ENCODE results near the gene MSMP.

The MSMP gene

DNA sequence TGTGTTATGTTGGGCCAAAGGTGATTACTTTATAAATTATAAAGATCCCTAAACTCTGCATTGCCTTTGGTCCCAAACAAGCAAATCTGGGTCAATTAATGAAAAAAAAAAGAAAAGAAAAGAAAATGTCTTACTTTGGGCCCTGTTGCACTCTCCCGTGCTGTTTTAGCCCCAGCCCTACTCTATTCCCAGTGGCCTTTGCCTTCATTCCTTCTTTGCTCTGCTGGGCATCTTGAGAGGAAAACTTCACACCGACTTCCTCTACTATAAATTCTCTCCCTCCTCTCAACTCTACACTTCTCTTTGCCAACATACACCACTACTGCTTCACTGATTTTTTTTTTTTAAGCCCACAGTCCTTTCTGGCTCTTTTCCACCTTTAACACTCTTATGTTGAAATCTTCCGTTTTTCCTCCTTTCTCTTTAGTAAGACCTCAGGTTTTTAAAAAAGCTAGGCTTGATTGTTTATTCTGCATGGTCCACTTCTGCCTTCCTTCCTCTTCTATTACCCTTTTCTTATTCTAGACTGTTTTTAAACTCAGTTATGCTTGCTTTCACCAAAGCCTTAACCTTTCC is 4.5 kb upstream of the MSMP start:
- no peak for DNase-seq
- peak overlapping the region; percentile 53 for H3K27ac Mint-ChIP-seq
- peaks cover 39% of the 10 kb centered on the region for H3K4me1 Mint-ChIP-seq
- no peaks in the 10 kb centered on the region for H3K9me3 Mint-ChIP-seq
- H3K27me3 Mint-ChIP-seq: no peaks in the 10 kb centered on the region
- ATAC-seq: no peak
- peak overlapping the region; percentile 97 for H3K4me3 Mint-ChIP-seq
- H3K36me3 Mint-ChIP-seq (ENCODE audit: low read depth): peaks cover 5% of the 10 kb centered on the region

DNA sequence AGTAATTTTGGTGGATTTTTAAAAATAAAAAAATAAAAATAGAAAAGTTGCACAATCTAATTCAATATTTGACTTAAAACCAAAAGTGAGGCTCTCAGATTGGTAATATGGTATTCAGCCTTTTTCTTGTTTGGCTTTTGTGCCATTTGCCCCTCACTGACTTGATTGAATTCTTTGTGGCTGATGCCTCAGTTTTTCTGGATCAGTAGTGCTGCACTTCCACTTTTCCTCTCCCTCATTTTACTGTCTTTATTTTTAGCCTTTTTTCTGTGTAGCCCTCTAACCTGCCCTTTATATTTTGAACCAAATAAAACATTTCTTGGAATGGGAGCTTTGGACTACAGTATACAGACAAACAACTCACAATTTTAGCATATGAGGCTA is 3.8 kb upstream of the MSMP start:
- ATAC-seq: no peak
- H3K36me3 Mint-ChIP-seq (ENCODE audit: low read depth): peaks cover 8% of the 10 kb centered on the region
- H3K4me3 Mint-ChIP-seq: peak overlapping the region; percentile 97
- peak overlapping the region; percentile 47 for H3K27ac Mint-ChIP-seq
- no peak for DNase-seq
- no peaks in the 10 kb centered on the region for H3K27me3 Mint-ChIP-seq
- H3K4me1 Mint-ChIP-seq: peaks cover 39% of the 10 kb centered on the region
- H3K9me3 Mint-ChIP-seq: no peaks in the 10 kb centered on the region

DNA sequence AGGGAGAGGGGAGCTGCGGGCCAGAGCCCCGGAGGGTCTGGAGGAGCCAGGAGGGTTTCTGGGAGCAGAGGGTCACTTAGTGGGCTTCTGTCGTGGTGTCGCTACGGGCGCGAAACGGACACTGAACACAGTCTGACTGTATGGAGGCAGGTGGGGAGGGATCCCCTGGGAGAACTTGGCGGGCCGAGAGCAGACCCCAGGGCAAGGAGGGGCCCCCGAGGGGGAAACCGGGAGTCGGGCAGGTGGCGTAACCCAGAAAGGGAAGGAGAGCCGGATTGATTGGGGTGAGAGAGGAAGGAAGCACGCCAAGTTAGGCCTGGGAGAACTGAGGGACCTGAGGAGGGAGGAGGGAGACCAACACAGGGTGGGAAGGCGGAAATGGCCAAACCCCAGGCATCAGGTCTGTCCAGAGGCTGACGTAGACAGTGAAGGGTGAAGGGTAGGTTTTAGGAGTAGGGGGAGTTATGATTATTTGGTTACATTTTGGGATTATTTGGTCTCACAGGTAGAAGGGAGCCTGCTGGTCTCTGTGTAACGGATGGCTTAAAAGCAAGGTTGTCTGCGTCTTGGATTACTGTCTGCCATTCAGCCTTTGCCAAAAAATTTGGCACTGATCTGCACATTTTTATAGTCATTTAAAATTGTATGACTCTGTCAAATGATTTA is 3.3 kb upstream of the MSMP start:
- H3K27me3 Mint-ChIP-seq: no peaks in the 10 kb centered on the region
- peaks cover 10% of the 10 kb centered on the region for H3K36me3 Mint-ChIP-seq (ENCODE audit: low read depth)
- no peaks in the 10 kb centered on the region for H3K9me3 Mint-ChIP-seq
- H3K4me1 Mint-ChIP-seq: peaks cover 39% of the 10 kb centered on the region
- DNase-seq (peak; percentile 36), ATAC-seq (peak; percentile 47)
- H3K27ac Mint-ChIP-seq: peak overlapping the region; percentile 95
- H3K4me3 Mint-ChIP-seq: peak overlapping the region; percentile 97

DNA sequence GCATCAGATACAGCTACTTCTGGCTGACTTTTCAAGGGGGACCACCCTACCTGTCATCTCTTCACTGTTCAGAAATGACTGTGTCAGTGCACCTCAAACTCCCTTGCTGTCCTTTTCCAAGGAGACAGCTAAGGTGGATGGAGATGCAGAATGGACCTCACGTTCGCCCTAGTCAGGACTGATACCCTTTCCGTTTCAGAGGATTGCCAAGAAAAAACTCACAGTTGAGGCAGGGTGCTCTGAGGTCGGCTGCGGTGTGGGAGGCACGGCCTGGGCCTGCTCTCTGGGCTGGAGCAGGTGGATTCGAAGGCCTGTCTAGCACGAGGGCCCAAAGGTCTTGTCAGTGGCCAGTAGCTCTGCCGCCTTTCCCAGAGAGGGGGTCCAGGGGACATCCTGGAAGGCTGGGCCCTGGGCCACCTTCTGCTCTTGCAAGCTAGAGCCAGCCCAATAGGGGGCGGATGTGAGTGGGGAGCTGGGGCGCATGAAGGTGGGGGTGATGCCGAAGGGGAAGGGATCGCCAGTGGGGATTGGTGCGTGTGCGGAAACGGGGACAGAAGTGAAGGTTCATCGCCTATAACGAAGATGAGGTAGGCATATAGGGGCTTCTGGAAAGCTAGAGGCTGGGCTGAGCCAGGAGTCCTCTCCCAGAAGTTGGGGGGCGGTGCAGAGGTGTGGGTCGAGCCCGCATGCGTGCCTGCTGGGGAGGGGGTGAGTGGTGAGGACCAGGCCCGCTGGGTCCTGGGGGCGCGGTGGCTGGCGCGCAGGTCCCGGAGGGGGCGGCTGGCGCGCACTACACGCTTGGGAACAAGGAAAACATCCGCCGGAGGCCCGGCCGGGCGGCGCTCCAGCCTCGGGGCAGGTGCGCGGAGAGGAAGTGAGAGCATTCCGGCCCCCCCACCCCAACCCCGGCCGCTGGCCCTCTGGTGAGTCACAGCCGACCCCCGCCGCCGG is 2.5 kb upstream of the MSMP start:
- peaks cover 39% of the 10 kb centered on the region for H3K4me1 Mint-ChIP-seq
- H3K27ac Mint-ChIP-seq: peak overlapping the region; percentile 95
- H3K36me3 Mint-ChIP-seq (ENCODE audit: low read depth): peaks cover 13% of the 10 kb centered on the region

DNA sequence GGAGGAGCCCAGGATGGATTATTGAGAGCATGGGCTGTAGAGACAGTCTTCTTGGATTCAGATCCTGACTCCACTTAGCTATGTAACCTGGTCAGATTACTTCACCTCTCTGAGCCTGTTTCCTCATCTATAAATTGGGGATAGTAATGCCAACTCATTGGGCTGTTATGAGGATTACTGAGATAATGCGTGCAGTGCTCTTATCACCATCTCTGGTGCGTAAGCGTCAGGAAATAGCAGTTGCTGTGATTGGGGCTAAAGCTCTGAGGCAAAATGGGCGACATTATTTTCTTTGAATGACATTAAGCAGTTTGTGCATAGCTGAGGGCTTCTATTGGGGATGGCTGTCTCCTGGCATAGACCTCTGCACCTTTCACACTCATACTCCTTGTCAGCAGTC is 995 bp upstream of the MSMP start:
- H3K9me3 Mint-ChIP-seq: no peaks in the 10 kb centered on the region
- DNase-seq (no peak), ATAC-seq (no peak)
- H3K27ac Mint-ChIP-seq: no peak overlapping the region
- peaks cover 15% of the 10 kb centered on the region for H3K36me3 Mint-ChIP-seq (ENCODE audit: low read depth)
- no peak overlapping the region for H3K4me3 Mint-ChIP-seq
- peaks cover 43% of the 10 kb centered on the region for H3K4me1 Mint-ChIP-seq
- H3K27me3 Mint-ChIP-seq: no peaks in the 10 kb centered on the region

More for the DNA sequence above, 2.5 kb upstream of the MSMP start:
- DNase-seq (peak; percentile 84), ATAC-seq (peak; percentile 83)
- Mint-ChIP-seq H3K27me3 (no peaks in the 10 kb centered on the region), H3K4me3 (peak overlapping the region; percentile 97), H3K9me3 (no peaks in the 10 kb centered on the region)

DNA sequence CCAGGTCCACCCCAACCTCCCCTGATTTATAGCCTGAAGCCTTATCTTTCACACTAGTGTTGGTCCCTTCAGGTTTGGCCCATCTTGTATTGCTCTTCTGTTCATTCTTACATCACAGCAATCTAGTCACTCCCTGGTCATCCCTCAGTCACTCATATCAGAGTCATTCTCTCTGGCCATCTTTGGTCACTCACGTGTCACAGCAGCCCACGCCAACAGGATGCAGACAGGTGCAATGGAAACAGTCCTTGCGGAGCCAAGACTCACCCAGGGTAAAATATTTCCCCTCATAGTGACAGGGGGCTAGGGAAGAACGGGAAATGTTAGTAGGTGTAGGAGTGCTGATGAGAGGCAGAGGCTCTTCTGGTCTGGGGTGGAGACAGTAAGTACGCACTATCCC is 610 bp downstream of the MSMP start:
- Mint-ChIP-seq H3K36me3 (ENCODE audit: low read depth) (peaks cover 10% of the 10 kb centered on the region), H3K9me3 (no peaks in the 10 kb centered on the region), H3K27me3 (no peaks in the 10 kb centered on the region), H3K4me3 (no peak overlapping the region), H3K27ac (no peak overlapping the region), H3K4me1 (peaks cover 35% of the 10 kb centered on the region)
- DNase-seq (no peak), ATAC-seq (no peak)

DNA sequence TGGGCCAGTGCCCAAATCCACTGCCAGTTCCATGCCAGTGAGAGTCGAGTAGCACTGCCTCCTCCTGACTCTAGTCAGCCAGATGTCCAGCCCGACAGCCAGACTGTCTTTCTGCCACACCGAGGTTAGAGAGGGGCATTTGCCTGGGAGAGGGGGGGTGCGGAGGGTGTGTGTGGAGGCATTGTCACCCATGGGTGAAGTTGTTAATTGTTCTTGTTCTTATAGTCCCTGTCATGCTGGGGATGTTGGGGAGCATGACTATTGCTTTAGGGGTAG is 3.9 kb downstream of the MSMP start:
- H3K36me3 Mint-ChIP-seq (ENCODE audit: low read depth): peaks cover 20% of the 10 kb centered on the region
- peaks cover 41% of the 10 kb centered on the region for H3K4me1 Mint-ChIP-seq
- H3K27me3 Mint-ChIP-seq: no peaks in the 10 kb centered on the region

DNA sequence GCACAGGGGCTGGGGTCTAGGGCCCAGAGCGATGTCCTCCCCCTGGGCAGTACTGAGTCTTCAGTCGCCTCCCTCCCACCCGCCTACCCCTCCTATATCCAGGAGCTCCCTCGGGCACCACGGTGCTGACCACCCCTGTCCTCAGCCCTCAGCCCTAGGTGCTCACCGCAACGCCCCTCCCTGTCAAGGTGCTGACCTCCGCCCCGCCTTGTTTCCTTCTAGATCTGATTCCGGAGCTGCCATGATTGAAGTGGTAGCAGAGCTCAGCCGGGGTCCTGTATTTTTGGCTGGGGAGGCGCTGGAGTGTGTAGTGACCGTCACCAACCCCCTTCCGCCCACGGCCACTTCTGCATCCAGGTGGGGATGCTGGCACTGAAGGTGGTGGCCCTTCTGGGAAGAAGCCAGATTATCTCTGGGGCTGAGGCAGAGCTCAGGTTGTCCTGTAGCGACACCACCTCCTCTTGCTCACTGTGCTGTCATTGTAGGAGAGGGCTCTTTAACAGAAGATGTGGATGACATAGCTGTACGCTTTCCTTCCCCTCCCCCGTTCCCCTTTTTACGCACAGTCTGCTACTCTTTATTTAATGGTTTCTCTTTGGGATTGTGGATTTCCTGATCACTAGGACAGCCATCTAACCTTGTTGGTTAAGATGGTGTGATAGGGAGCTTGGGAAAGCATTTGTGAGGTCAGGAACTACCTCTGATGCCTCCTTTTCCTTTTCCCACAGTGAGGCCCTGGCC is 4.4 kb downstream of the MSMP start:
- Mint-ChIP-seq H3K9me3 (no peaks in the 10 kb centered on the region), H3K27me3 (no peaks in the 10 kb centered on the region), H3K27ac (peak overlapping the region; percentile 82), H3K4me1 (peaks cover 41% of the 10 kb centered on the region), H3K36me3 (ENCODE audit: low read depth) (peaks cover 21% of the 10 kb centered on the region), H3K4me3 (peak overlapping the region; percentile 89)
- ATAC-seq: peak; percentile 42
- DNase-seq: peak; percentile 48

More for the DNA sequence above, 3.9 kb downstream of the MSMP start:
- no peak for DNase-seq
- no peak for ATAC-seq
- Mint-ChIP-seq H3K9me3 (no peaks in the 10 kb centered on the region), H3K4me3 (peak overlapping the region; percentile 89), H3K27ac (peak overlapping the region; percentile 82)

DNA sequence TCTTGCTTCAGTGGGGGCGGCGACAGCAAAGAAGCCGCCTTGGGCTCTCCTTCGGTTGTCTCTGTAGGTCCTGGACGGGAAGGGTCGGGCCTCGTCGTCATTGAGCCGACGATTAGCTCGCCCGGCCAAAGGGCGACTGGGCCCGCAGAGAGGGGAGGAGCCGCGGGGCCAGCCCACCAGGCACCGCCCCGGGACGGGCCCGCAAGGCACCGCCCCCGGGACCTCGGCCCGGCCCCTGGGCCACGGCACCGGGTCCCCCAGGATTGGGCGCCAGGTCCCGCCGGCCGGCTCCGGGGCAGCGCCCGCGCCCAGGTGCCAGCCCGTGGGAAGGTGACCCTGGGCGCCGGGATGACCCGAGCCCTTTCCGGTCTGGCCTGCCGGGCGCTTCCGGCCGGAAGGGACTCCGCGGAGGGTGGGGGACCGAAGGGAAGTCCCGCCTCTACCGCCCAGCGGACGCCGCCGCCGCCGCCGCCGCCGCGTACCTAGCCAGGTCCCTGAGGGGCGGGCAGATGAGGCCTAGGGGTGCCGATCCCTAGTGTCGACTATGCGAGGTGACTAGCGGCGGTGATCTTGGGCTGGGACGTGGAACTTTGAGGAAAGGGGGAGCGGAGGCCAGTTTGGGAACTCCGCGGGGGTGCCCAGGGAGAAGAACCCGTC is 5.1 kb downstream of the MSMP start, which contains the start of the genes GBA2 and RGP1:
Gene GBA2, minus strand, starts transcription at position 371 of the 657 bp plus-strand sequence. CDS start 524 bp downstream, outside the sequence.
Gene RGP1, plus strand, starts transcription at position 430 of the 657 bp plus-strand sequence. CDS start 469 bp downstream, outside the sequence.
- peak within 1 kb of the TSS; percentile 89 for H3K4me3 Mint-ChIP-seq
- no peaks in the 10 kb centered on the region for H3K27me3 Mint-ChIP-seq
- no peaks in the 10 kb centered on the region for H3K9me3 Mint-ChIP-seq
- peaks cover 27% of the 10 kb centered on the region for H3K36me3 Mint-ChIP-seq (ENCODE audit: low read depth)
- peak within 1 kb of the TSS; percentile 82 for H3K27ac Mint-ChIP-seq
- peak; percentile 80 for DNase-seq
- H3K4me1 Mint-ChIP-seq: peaks cover 41% of the 10 kb centered on the region
- ATAC-seq: peak; percentile 91

DNA sequence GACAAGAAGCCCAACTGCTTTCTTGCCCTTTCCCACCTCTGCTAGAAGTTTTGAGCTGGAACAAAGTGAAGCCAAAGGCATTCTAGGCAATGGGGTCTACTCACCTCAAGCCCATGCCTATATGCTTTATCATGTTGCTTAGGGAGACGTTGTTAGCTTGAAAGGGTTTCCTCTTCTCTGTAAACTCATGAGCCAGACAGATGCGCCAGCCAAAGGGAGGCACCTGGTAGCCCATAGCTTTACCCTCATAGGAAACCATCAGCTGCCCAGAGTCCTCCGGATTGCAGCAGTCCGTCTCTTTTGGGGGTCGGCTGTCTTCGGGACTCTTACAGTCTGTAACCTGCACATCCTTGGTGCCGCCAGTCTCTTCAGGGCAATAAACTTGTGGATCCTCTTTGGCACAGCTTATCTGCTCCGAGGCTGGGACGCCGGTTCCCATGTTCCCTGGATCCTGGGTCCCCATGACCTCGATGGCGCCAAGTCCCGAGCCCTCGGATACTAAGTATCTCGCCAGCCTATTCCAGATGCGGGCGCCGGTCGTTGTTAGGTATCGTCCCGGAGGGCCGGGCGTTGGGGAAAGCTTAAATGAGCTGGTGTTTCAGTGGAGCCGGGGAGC is 5.7 kb downstream of the MSMP start:
- Mint-ChIP-seq H3K4me3 (peak overlapping the region; percentile 85), H3K36me3 (ENCODE audit: low read depth) (peaks cover 27% of the 10 kb centered on the region), H3K27ac (no peak overlapping the region), H3K4me1 (peaks cover 43% of the 10 kb centered on the region), H3K9me3 (no peaks in the 10 kb centered on the region), H3K27me3 (no peaks in the 10 kb centered on the region)
- ATAC-seq (no peak), DNase-seq (no peak)

DNA sequence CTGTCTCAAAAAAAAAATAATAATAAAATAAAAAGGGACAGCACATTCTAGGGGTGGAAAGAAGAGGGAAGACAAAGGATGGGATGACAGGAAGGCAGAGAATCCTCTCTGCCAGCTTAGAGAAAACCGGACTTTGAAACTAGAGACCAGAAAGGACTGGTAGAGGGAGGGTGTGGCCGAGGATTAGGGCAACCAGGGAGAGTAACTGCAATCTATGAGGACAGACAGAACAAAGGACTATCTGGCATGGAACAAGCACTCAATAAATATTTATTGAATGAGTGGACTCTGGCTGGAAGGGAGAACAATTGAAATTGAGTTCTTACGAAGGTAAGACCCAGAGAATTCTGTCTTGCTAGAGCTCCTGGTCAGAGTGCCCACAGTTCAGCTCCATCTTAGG is 7.5 kb downstream of the MSMP start:
- H3K27ac Mint-ChIP-seq: no peak overlapping the region
- H3K9me3 Mint-ChIP-seq: no peaks in the 10 kb centered on the region
- no peaks in the 10 kb centered on the region for H3K27me3 Mint-ChIP-seq
- ATAC-seq (no peak), DNase-seq (no peak)
- peaks cover 32% of the 10 kb centered on the region for H3K36me3 Mint-ChIP-seq (ENCODE audit: low read depth)
- peaks cover 54% of the 10 kb centered on the region for H3K4me1 Mint-ChIP-seq
- peak overlapping the region; percentile 85 for H3K4me3 Mint-ChIP-seq

DNA sequence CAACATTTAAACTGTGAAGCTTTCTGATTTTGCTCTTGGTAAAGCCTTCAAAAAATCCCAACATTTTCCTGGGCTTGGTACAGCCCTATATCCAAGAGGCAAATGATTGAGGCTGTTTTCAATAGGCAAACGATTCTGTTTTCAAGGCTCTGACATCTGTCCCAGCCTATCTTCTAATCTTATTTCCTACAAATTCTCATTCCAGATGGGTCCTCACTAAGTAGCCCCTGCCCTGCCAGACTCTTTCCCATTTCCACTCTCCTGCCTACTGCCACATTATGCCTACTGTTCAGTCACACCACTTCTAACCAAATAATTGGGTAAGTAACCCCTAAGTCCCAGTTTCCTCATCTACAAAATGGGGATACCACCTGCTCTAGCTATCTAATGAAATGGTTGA is 8.5 kb downstream of the MSMP start:
- H3K4me3 Mint-ChIP-seq: peak overlapping the region; percentile 85
- no peak overlapping the region for H3K27ac Mint-ChIP-seq
- H3K9me3 Mint-ChIP-seq: no peaks in the 10 kb centered on the region
- peaks cover 54% of the 10 kb centered on the region for H3K4me1 Mint-ChIP-seq
- H3K36me3 Mint-ChIP-seq (ENCODE audit: low read depth): peaks cover 30% of the 10 kb centered on the region
- DNase-seq: no peak
- H3K27me3 Mint-ChIP-seq: no peaks in the 10 kb centered on the region
- ATAC-seq: no peak

DNA sequence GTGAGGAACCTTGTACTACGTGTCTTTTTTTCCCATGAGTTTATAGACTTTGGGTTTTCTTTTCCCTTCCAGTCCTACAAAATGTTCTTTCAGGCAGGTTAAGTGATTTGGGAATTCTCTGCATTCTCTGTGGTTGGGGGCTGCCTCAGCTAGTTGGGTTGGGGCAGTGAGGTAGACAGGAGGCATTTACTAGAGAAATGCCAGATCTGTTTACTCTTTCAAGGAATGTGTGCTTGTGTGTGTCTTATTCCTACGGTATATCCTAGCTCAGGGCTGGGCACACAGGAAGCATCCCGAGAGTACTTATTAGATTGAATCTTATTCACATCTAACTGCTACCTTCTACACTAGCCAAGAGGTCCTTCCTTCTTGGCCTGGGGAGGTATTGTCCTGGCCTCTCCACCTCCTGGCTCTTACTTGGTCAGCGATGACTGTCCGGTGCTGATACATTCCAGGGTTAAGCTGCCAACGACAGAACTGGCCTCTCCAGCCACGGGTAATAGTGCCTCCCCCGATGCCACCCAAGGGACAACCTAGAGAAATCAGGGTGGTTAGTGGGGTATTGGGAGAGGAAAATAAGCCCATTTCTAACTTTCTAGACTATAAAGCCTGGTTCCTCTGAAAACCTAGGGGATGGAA is 10.1 kb downstream of the MSMP start:
- Mint-ChIP-seq H3K27ac (no peak overlapping the region), H3K9me3 (no peaks in the 10 kb centered on the region), H3K36me3 (ENCODE audit: low read depth) (peaks cover 35% of the 10 kb centered on the region), H3K4me1 (peaks cover 43% of the 10 kb centered on the region), H3K27me3 (no peaks in the 10 kb centered on the region), H3K4me3 (no peak overlapping the region)
- DNase-seq: no peak
- ATAC-seq: no peak
